Activated T-helper 17 cell treated with anti-CD3 and anti-CD28 coated beads, Interleukin-2, amount 50 U/mL, for 72 hours (primary cell): ENCODE results near the gene GSK3A. TPM values are rescaled to one million over a fixed set of nuclear protein-coding genes. Genes with fewer than 3 reads are reported as not detected.
A peak's percentile ranks its signal among the peaks of the same experiment; 100 is the strongest.

Experiments used
- ATAC-seq: fragments of 150-1000 bp; cut with Tn5 transposase; replicated peaks from 2 replicates; pipeline ENCODE4 v1.10.0; 2021; ENCODE audit warnings: mild to moderate bottlenecking, moderate library complexity
- H3K27ac Mint-ChIP-seq: one replicate; pipeline ENCODE4 v1.8.0; 2022; ENCODE audit warnings: mixed read lengths
- H3K27me3 Mint-ChIP-seq: one replicate; pipeline ENCODE4 v1.8.0; 2022; ENCODE audit warnings: mixed read lengths
- H3K36me3 Mint-ChIP-seq: one replicate; pipeline ENCODE4 v1.8.0; 2022; ENCODE audit warnings: low read depth, mild to moderate bottlenecking, mixed read lengths
- H3K4me1 Mint-ChIP-seq: one replicate; pipeline ENCODE4 v1.8.0; 2022; ENCODE audit warnings: mixed read lengths
- H3K4me3 Mint-ChIP-seq: one replicate; pipeline ENCODE4 v1.8.0; 2022; ENCODE audit warnings: mild to moderate bottlenecking, mixed read lengths
- H3K9me3 Mint-ChIP-seq: one replicate; pipeline ENCODE4 v1.8.0; 2022; ENCODE audit warnings: mixed read lengths
- total RNA-seq, 2 donors: library from RNA; stranded (reverse); gene quantifications; one replicate each; pipeline ENCODE4 v1.2.3, GENCODE V29; 2022

The GSK3A gene
- total RNA-seq, 2 donors from 2014 or later: 30.3 to 47.2 TPM

DNA sequence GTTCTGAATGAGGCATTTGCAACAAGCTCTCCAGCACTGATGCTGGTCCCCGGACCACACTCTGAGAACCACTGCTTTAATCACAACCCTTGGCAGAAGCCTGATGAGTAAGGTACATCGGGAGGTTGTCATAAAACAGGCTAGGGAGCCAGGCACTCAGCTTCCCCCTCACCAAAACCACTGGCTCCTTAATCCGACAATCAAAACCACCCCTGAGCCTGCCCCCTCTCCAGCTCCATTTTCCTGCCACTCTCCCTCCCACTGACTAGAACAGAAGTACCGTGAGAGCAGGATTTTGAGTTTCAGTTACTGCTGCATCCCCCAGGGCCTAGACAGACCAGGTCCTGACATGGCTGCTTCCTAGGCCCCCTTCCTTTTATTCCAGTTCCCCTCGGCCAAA is 7.2 kb downstream of the GSK3A start:
- Mint-ChIP-seq H3K4me1 (peaks cover 20% of the 10 kb centered on the region), H3K9me3 (no peaks in the 10 kb centered on the region), H3K36me3 (peaks cover 90% of the 10 kb centered on the region), H3K27ac (peak overlapping the region; percentile 48), H3K27me3 (no peaks in the 10 kb centered on the region), H3K4me3 (no peak overlapping the region)
- ATAC-seq: no peak

DNA sequence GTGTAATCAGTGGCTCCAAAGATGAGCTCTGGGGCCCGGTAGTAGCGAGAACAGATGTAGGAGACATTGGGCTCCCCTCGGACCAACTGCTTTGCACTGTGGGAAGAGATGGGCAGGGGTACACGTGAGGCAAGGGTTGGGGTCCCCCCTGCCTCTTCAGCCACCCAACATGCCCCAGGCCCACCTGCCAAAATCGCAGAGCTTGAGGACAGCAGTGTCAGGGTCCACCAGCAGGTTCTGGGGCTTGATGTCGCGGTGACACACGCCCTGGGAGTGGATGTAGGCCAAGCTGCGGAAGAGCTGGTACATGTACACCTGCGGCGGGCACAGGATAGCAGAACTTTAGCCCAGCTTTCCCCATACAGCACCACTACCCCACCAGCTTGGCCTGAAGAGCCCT is 8.0 kb downstream of the GSK3A start:
- ATAC-seq: no peak
- Mint-ChIP-seq H3K4me1 (peaks cover 12% of the 10 kb centered on the region), H3K27ac (no peak overlapping the region), H3K4me3 (no peak overlapping the region), H3K36me3 (peaks cover 90% of the 10 kb centered on the region), H3K27me3 (no peaks in the 10 kb centered on the region), H3K9me3 (no peaks in the 10 kb centered on the region)

GRCh38 chr19:42233678-42234292 is 8.6 kb downstream of the GSK3A start:
- no peaks in the 10 kb centered on the region for H3K27me3 Mint-ChIP-seq
- peak overlapping the region; percentile 58 for H3K27ac Mint-ChIP-seq
- H3K4me1 Mint-ChIP-seq: peaks cover 10% of the 10 kb centered on the region
- H3K36me3 Mint-ChIP-seq: peaks cover 90% of the 10 kb centered on the region
- no peak overlapping the region for H3K4me3 Mint-ChIP-seq
- no peaks in the 10 kb centered on the region for H3K9me3 Mint-ChIP-seq
- no peak for ATAC-seq

- Mint-ChIP-seq H3K27ac (peak overlapping the region; percentile 58), H3K4me3 (no peak overlapping the region), H3K9me3 (no peaks in the 10 kb centered on the region), H3K36me3 (peaks cover 94% of the 10 kb centered on the region), H3K27me3 (no peaks in the 10 kb centered on the region), H3K4me1 (peaks cover 12% of the 10 kb centered on the region)
- no peak for ATAC-seq
Observed at GRCh38 chr19:42233106-42233505, 9.3 kb downstream of the GSK3A start.

GRCh38 chr19:42232435-42232834 is 10.0 kb downstream of the GSK3A start:
- Mint-ChIP-seq H3K27me3 (no peaks in the 10 kb centered on the region), H3K4me1 (peaks cover 12% of the 10 kb centered on the region), H3K4me3 (no peak overlapping the region), H3K27ac (peak overlapping the region; percentile 28), H3K9me3 (no peaks in the 10 kb centered on the region), H3K36me3 (peaks cover 100% of the 10 kb centered on the region)
- no peak for ATAC-seq

- peaks cover 100% of the 10 kb centered on the region for H3K36me3 Mint-ChIP-seq
- peaks cover 9% of the 10 kb centered on the region for H3K4me1 Mint-ChIP-seq
- H3K27ac Mint-ChIP-seq: no peak overlapping the region
- H3K27me3 Mint-ChIP-seq: no peaks in the 10 kb centered on the region
- no peaks in the 10 kb centered on the region for H3K9me3 Mint-ChIP-seq
- H3K4me3 Mint-ChIP-seq: no peak overlapping the region
- no peak for ATAC-seq
Observed at GRCh38 chr19:42230571-42230970, 11.8 kb downstream of the GSK3A start.

GRCh38 chr19:42229855-42230351 is 12.5 kb downstream of the GSK3A start:
- Mint-ChIP-seq H3K4me1 (peaks cover 9% of the 10 kb centered on the region), H3K4me3 (no peak overlapping the region), H3K27me3 (no peaks in the 10 kb centered on the region), H3K27ac (peak overlapping the region; percentile 74), H3K36me3 (peaks cover 97% of the 10 kb centered on the region), H3K9me3 (no peaks in the 10 kb centered on the region)
- no peak for ATAC-seq

DNA sequence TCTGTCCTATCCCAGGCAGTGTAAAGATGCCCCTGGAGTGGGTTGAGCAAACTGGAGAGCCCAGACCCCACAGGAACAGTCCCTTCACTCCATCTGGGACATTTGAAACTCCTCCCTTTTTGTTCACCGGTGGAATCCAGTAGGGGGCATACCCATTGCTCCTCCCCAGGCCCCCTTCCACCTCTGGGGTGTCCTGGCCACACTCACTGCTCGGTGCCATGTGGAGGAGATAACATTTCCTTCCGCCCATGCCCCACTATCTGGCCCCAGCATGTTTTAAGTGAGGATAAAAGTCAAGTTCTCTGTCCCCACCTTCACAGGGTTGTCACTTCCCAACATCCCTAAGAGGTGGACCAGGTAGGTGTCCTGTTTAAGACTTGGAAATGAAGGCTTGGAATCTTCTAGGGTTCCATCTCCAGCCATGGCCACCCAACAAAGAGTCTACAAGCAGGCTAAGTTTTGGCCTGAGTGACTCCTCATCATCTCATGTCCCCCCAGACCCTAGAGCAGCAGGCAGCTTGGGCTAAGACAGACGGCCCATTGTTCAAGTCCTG is 13.0 kb downstream of the GSK3A start:
- Mint-ChIP-seq H3K27me3 (no peaks in the 10 kb centered on the region), H3K9me3 (no peaks in the 10 kb centered on the region), H3K4me1 (peaks cover 9% of the 10 kb centered on the region), H3K36me3 (peaks cover 97% of the 10 kb centered on the region), H3K27ac (peak overlapping the region; percentile 74), H3K4me3 (no peak overlapping the region)
- no peak for ATAC-seq

GRCh38 chr19:42228641-42229040 is 13.8 kb downstream of the GSK3A start:
- H3K4me1 Mint-ChIP-seq: peaks cover 9% of the 10 kb centered on the region
- peaks cover 94% of the 10 kb centered on the region for H3K36me3 Mint-ChIP-seq
- H3K9me3 Mint-ChIP-seq: no peaks in the 10 kb centered on the region
- H3K27me3 Mint-ChIP-seq: no peaks in the 10 kb centered on the region
- no peak overlapping the region for H3K4me3 Mint-ChIP-seq
- H3K27ac Mint-ChIP-seq: peak overlapping the region; percentile 61
- no peak for ATAC-seq

GRCh38 chr19:42226886-42227285 is 15.5 kb downstream of the GSK3A start:
- peaks cover 17% of the 10 kb centered on the region for H3K4me1 Mint-ChIP-seq
- ATAC-seq: no peak
- H3K27ac Mint-ChIP-seq: peak overlapping the region; percentile 64
- H3K9me3 Mint-ChIP-seq: no peaks in the 10 kb centered on the region
- H3K36me3 Mint-ChIP-seq: peaks cover 92% of the 10 kb centered on the region
- no peaks in the 10 kb centered on the region for H3K27me3 Mint-ChIP-seq
- no peak overlapping the region for H3K4me3 Mint-ChIP-seq

DNA sequence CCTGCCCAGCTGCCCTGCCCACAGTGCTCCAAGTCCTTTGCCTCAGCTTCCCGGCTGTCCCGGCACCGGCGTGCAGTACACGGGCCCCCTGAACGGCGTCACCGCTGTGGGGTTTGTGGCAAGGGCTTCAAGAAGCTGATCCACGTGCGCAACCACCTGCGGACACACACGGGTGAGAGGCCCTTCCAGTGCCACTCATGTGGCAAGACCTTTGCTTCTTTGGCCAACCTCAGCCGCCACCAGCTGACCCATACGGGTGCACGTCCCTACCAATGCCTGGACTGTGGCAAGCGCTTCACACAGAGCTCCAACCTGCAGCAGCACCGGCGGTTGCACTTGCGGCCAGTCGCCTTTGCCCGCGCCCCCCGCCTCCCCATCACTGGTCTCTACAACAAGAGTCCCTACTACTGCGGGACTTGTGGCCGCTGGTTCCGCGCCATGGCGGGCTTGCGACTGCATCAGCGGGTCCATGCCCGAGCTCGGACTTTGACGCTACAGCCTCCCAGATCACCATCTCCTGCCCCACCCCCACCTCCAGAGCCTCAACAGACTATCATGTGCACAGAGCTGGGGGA is 16.6 kb downstream of the GSK3A start:
- no peak overlapping the region for H3K4me3 Mint-ChIP-seq
- H3K4me1 Mint-ChIP-seq: peaks cover 19% of the 10 kb centered on the region
- H3K27me3 Mint-ChIP-seq: no peaks in the 10 kb centered on the region
- H3K9me3 Mint-ChIP-seq: no peaks in the 10 kb centered on the region
- no peak for ATAC-seq
- H3K36me3 Mint-ChIP-seq: peaks cover 83% of the 10 kb centered on the region
- no peak overlapping the region for H3K27ac Mint-ChIP-seq

DNA sequence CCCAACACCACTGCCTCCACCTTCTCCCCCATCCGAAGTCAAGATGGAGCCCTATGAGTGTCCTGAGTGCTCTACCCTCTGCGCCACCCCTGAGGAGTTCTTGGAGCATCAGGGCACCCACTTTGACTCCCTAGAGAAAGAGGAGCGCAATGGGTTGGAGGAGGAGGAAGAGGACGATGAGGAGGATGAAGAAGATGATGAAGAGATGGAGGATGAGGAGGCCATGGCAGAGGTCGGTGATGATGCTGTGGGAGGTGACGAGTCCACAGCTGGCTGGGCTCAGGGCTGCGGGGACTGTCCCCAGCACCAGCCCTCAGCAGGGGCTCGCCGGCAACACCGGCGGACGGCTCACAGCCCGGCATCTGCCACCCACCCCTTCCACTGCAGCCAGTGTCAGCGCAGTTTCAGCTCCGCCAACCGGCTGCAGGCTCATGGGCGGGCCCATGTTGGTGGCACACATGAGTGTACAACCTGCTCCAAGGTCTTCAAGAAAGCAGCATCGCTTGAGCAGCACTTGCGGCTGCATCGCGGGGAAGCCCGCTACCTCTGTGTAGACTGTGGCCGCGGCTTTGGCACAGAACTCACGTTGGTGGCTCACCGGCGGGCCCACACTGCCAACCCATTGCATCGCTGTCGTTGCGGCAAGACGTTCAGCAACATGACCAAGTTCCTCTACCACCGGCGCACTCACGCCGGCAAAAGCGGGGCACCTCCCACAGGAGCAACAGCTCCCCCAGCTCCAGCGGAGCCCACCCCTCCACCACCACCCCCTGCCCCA is 17.3 kb downstream of the GSK3A start:
- Mint-ChIP-seq H3K27ac (no peak overlapping the region), H3K4me3 (no peak overlapping the region), H3K36me3 (peaks cover 83% of the 10 kb centered on the region), H3K9me3 (no peaks in the 10 kb centered on the region), H3K27me3 (no peaks in the 10 kb centered on the region), H3K4me1 (peaks cover 21% of the 10 kb centered on the region)
- ATAC-seq: no peak

DNA sequence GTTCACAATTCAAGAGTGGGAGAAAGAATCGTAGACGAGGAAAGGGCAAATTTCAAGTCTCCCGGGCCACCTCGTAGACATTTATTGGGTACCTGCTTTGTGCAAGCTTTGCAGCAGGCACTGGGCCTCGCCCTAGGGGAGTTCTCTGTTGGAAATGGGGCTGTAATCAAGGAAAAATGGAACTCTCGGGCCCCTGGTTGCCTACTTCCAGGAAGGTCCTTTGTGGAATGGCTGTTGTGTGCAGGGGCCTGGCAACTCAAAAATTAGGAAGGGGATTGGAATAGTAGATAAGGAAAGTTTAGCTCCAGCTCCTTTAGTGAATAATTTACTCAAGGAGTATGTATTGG is 21.7 kb downstream of the GSK3A start:
- no peaks in the 10 kb centered on the region for H3K9me3 Mint-ChIP-seq
- peaks cover 64% of the 10 kb centered on the region for H3K36me3 Mint-ChIP-seq
- H3K27me3 Mint-ChIP-seq: no peaks in the 10 kb centered on the region
- H3K4me3 Mint-ChIP-seq: peak overlapping the region; percentile 95
- H3K4me1 Mint-ChIP-seq: peaks cover 28% of the 10 kb centered on the region
- no peak for ATAC-seq
- peak overlapping the region; percentile 95 for H3K27ac Mint-ChIP-seq

- Mint-ChIP-seq H3K27me3 (no peaks in the 10 kb centered on the region), H3K36me3 (peaks cover 67% of the 10 kb centered on the region), H3K9me3 (no peaks in the 10 kb centered on the region), H3K27ac (peak within 1 kb of the TSS; percentile 95), H3K4me1 (peaks cover 35% of the 10 kb centered on the region), H3K4me3 (peak within 1 kb of the TSS; percentile 95)
- ATAC-seq: peak; percentile 86
Observed at GRCh38 chr19:42219812-42220750, 22.3 kb downstream of the GSK3A start, which contains the start of gene ZNF526. Gene ZNF526 (plus strand): TSS chr19:42220312. CDS start chr19:42224404, 4,092 bp downstream.
